Stromal cell of bone marrow (primary cell): ENCODE measurements around the gene NUDT1.

Experiments
- DNase-seq: peaks from one replicate; pipeline ENCODE4 v3.0.0-alpha.2; 2012; ENCODE audit warnings: low read depth

The NUDT1 gene

DNA sequence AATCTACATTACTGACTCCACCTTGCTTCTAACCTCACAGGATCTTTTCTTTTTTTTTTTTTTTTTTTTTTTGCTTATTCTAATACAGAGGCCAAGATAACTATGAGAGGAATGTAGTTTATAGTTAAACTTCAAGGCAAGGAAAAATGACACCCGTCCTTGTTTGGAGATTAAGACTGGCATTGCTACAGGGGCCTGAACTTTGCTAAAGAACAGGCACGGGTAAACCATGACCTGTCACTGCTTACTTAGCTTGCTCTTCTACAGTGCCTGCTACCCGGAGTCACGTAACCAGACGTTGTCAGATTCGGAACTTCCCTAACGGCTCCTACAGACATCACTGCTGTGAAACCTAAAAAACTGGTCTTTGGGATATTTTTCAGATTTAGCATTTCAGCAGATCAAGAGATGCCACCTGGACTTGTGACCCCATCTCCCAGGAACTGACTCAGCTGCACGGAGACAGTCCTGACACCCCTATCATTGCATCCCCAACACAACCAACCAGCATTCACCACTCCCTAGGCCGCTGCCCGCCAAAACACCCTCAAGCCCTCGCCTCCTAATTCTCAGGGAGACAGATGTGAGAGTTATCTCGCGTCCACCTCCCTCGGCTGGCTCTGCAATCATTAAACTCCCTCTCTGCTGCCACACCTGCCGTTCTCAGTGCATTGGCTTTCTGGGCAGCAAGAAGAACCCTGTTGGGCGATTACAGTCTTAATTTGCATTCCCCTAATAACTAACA is 36.8 kb upstream of the NUDT1 start:
- DNase-seq = no peak

GRCh38 chr7:2208712-2209111 is 33.3 kb upstream of the NUDT1 start:
- no peak for DNase-seq

DNA sequence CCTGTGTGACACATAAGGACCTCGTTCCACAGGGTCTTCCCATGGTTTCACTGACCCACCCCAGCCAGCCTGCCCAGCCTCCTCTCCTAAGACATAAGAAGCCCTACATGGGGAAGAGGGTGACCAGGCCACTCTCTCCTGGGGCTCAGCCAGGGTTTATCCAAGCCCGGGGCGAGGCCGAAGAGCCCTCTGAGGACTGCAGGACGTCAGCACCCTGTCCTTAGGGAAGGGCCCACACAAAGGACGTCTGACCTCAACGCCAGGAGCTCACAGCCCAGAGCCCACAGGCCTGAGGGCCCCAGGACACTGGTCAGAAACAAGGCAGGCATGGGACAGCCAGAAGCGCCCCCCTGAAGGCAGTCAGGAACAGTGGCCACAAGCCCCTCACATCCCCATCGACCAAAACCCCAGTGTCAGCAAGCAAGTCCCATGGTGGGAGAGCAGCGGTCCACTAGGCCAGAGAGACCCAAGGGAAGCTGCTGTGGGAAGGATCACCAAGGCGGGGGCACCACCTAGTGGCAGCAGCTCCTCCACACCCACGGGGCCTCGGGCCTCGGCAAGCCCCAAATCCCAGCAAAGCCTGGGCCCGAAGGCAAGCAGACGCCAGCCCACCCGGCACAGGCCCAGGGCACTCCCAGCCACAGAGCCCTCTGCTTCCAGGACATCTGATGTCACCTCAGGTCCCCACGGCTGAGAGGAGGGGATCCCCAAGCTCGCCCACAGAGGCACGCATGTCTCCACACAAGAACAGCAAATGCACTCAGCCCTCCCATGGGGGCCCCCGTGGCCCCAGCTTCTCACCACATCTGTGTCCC is 32.7 kb upstream of the NUDT1 start:
- DNase-seq = peak; percentile 45

DNA sequence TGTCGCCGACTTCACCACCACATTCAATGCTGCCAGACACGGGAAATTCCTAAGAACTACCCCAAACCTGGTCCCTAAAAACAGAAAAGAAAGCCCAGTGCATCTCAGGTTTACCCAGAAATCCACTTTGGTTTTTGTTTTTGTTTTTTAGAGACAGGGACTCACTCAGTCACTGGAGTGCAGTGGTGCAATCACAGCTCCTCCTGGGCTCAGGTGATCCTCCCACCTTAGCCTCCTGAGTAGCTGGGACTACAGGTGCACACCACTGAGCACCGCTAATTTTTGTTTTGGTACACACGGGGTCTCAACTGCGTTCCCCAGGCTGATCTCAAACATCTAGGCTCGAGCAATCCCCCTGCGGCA is 32.1 kb upstream of the NUDT1 start:
- no peak for DNase-seq

DNA sequence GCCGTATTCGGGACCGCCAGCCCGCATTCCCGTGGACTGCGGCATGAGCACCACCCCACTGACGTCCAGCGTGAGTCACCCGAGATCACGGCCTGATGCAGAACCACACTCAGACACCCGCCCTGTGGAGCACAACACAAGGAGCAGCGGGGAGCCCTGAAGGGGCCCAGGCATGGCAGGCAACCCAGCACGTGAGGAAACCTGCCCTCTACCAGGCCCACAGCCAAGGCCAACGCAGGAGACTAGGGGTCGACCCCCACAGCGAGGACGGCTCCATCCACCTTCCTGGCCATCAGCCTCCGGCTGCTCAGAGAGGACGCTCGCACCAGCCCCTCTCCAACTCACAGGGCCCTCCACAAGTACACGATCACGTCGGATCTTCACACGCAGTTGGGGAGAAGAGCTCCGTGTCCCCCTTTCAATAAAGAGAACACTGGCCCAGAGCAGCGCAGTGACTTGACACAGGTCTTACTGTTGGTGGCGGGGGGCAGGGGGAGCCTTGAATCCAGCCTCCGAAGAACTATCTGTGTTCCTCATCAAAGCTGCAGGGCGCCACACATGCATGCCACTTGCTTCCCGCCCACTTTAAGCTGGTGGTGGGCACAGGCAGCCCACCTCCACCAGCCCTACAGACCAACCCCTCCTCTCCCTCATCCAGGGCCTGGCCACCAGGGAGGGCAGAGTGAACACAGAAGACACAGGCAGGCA is 31.3 kb upstream of the NUDT1 start:
- DNase-seq = no peak

GRCh38 chr7:2211259-2211880 is 30.7 kb upstream of the NUDT1 start:
- no peak for DNase-seq

DNA sequence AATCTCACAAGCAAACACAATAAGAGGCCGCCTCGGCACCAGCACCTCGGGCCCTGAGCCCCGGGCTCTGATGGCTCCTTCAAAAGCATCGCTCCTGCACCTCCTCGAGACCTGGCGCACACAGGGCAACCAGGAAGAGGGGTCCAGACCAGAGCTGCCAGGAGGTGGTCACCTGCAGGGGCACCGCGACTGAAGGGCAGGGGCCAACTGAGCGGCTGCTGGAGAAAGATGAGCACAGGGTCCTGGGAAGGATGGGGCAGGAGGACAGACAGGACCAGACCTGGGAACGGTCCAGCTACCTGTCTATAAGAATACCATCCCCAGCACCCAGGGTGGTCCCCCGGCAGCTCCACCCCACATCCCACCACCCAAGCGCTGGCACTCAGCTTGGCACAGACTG is 30.1 kb upstream of the NUDT1 start:
- no peak for DNase-seq

DNA sequence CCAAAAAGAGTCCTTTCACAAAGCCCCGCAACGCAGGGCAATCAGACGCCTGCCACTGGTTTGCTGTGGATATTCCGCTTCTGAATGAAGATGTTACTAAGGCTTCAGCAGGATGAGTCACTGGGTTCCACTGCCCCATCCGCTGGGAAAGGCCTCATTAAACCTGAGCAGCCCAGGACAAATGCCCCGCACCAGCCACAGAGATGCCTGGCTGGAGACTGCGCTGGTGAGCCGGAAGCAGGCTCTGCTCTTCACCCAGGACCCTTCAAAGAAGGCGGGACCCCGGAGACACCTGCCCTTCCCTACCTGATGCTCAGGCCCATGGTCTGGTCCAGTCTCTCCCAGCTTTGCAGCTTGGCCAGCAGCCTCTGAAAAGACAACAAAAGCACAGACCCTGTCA is 29.1 kb upstream of the NUDT1 start:
- DNase-seq = no peak

GRCh38 chr7:2213551-2214215 is 28.3 kb upstream of the NUDT1 start:
- no peak for DNase-seq

GRCh38 chr7:2214636-2215035 is 27.4 kb upstream of the NUDT1 start:
- no peak for DNase-seq

- no peak for DNase-seq
Observed at GRCh38 chr7:2215851-2216250, 26.2 kb upstream of the NUDT1 start.

DNA sequence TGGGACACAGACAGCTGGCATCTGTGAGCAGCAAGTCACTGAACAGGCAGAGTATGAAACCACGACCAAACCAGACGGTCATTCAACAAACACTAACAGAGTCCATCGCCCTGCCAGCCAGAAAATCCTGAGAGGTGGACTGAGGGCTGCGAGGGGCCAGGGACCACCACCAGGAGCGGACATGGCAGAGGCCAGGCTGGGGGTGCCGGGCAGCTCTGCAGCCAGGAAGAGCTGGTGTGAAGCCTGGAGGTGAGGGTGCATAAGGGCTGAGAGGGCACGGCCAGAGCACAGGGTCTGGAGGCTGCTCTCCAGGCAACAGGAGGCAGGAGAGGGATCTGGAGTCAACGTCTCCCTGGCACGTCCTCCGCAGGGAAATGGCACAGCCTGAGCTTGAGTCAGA is 24.8 kb upstream of the NUDT1 start:
- DNase-seq = no peak

DNA sequence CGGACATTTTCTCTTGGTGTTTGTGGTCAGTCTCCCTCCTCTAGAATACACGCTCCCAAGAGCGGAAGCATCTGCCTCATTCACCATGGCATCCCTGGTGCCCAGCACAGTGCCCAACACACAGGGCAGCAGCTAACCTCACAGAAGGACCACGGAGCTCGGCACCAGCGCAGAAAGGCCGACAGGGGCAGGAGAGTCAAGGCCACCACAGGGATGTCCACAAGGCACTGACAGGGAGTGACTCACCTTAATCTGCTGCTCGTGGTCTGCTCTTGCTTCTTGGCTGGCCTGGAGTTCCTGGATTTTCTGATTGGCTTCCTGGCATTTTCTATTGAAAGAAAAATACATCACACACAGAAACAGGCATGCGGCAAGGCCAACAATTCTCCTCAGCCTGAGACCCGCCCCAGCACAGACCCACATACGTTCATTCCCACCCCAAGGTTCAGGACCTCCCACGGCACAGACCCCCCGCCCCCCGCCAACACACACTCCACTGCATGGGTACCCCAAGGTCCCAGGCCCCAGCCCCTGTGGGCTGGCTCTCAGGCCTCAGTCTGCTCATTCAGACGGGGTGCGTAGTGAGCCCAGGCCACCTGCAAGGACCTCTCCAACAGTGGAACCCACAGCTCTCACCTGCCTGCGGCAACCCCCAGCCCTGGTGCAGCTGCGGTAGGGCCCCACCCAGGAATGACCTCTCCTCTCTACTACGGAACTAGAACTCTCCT is 24.1 kb upstream of the NUDT1 start:
- no peak for DNase-seq

DNA sequence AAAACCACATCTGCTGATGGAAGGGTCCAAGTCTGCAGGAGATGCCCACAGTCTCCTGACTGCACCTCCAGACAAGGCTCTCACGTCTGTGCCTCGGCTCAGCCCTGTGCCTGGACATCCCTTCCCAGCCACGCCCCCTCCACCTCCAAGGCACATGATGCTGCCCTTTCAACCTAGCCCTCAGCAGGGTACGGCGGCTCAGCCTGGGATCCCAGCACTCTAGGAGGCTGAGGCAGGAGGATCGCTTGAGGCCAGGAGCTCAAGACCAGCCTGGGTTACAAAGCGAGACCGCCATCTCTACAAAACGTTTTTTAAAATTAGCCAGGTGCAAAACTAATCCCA is 23.6 kb upstream of the NUDT1 start:
- no peak for DNase-seq

DNA sequence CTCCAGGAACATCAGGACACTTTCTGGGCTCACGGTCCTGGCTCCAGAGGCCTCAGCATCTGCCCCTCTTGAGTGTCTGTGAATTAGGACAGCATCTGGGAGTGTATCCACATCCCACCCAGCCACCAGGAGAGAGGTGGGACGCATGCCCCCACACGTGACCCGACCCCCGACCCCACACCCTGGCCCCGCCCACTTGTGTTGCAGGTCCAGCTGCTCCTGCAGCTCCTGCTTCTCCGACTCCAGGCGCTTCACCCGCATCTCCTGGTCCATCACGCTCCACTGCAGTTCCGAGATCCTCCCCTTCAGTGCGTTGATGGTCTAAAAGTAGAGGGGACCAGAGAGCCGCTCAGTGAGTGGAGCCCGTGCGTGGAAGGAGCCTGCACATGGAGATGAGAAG is 22.9 kb upstream of the NUDT1 start:
- DNase-seq = no peak

DNA sequence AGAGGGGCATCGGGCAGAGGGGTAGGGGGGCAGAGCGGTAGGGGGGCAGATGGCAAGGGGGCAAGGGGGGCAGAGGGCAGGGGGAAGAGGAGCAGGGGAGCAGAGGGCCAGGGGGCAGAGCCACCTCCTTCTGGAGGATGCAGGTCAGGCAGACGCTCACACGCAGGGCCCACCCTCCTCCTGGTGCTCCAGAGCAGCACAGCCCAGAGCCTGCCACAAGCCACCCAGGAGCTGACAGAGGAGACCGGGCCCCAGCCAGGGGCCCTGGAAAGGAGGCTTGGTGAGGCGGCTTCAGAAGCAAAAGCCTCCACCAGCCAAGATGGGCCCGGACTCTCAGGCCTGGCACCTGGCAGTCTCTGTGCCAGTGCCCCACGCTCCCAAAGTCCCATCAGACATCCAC is 22.4 kb upstream of the NUDT1 start:
- DNase-seq = no peak

DNA sequence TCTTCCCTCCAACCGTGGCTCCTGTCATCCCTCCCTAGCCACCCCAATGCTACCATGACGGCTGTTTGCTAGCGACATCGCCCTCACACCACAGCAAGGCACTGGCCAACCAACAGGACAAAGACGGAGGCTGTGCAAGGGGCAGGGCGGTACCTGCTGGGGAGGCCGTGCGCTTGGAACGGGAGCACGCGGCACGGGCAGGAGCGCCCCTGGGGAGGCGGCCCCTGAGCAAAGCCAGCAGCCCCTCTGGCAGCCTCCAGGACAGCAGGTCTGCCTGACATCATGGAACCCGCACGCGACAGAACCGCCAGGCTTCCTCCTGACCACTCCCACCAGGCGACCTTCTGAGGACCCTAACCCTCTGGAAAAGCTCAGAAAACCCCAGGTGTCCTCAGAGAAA is 22.0 kb upstream of the NUDT1 start:
- DNase-seq = no peak

DNA sequence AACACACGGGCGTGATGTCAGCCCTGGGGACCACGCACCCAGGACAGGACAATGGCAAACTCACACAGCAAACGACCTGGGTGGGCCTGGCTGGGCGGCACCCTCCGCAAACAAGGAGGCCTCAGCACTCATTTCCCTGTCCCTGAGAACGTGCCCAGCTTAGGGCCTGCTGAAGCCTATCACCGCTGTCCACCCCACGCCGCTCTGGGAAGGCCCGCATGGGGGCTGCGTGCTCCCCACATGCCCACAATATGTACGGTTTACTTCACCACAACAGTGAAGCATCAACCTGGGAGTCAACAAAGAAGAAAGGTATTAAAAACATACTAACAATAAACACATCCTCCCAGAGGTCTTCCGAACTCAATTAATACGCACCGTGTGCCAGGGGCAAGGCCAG is 21.5 kb upstream of the NUDT1 start:
- DNase-seq = no peak

- DNase-seq = no peak
Observed at GRCh38 chr7:2220954-2221353, 21.1 kb upstream of the NUDT1 start.

DNA sequence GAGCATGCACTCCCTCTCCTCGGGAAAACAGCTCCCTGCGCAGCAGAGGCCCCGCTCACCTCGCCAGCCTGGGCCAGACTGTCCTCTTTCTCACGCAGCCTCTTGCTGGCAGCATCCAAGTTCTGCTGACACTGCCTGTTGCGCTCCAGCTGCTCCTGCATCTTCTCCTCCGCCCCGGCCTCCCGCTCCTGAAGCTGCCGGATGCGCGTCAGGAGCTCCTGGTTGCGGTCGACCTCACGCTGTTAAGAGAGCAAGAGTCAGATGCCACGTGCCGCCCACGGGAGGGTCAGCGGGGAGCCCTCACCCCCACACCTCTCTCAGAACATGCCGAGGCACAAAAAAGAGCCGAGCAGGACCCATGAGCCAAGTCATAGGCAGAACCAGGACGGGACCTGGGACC is 19.5 kb upstream of the NUDT1 start:
- no peak for DNase-seq

DNA sequence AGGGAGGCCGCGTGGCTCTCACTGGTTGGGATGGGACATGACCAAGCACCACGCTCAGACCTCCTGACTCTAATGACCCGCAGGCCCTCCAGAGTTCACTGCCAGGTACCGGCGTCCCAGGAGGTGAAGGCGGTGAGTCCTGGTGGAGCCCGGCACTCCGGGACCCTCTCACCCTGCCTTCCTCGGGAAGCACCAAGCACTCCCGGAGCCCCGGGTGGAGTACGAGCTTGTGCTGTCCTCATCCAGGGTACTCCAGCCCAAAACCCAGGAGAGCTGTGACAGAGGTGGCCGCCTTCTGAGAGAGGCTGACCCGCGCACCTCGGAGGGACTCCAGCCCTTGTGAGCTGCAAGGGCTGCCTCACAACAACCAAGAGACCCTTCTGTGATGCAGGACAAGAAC is 18.7 kb upstream of the NUDT1 start:
- no peak for DNase-seq

GRCh38 chr7:2224491-2224928 is 17.5 kb upstream of the NUDT1 start:
- DNase-seq = no peak
